Esophagus muscularis mucosa (tissue), 4 donors: Measurements from ENCODE around the gene IPO4. TPM values are rescaled to one million over a fixed set of nuclear protein-coding genes. Genes with fewer than 3 reads are reported as not detected.
A peak's percentile ranks its signal among the peaks of the same experiment; 100 is the strongest.
"Not testable (repeated sequence)": the region's sequence is repeated elsewhere in the genome, so short reads cannot be mapped to it uniquely, and the experiment has no call there.

Experiments used
- DNase-seq: peaks from one replicate; pipeline ENCODE4 v3.0.0-alpha.2; 2017; ENCODE audit errors: extremely low spot score
- H3K27ac ChIP-seq, 4 donors: fragments of 200-600 bp; sonication (generic); replicated peaks in 1 of 4; 1 replicate in 3 of 4; 2 replicates in 1 of 4; pipeline ENCODE4 v1.5.1; 2016 to 2019; ENCODE audit warnings: mild to moderate bottlenecking in 1 of 4
- H3K27me3 ChIP-seq, 4 donors: fragments of 200-600 bp; sonication (generic); one replicate each; pipeline versions ENCODE4 v1.5.1 to v1.6.0; 2016 to 2019
- H3K36me3 ChIP-seq, 4 donors: fragments of 200-600 bp; sonication (generic); one replicate each; pipeline ENCODE4 v1.5.1; 2016 to 2019
- H3K4me1 ChIP-seq, 4 donors: fragments of 200-600 bp; sonication (generic); one replicate each; pipeline ENCODE4 v1.5.1; 2016 to 2019
- H3K4me3 ChIP-seq, 4 donors: fragments of 200-600 bp; sonication (generic); 1 replicate in 2 of 4; 2 replicates in 2 of 4; pipeline ENCODE4 v1.5.1; 2016 to 2019; ENCODE audit warnings: mild to moderate bottlenecking in 4 of 4, moderate library complexity in 1 of 4
- H3K9me3 ChIP-seq, 4 donors: fragments of 200-600 bp; sonication (generic); 1 replicate in 3 of 4; 2 replicates in 1 of 4; pipeline ENCODE4 v1.5.1; 2016 to 2019
- EP300 ChIP-seq: sonication (generic); formaldehyde crosslinking; IDR thresholded peaks from one replicate; pipeline ENCODE4 v1.6.1; 2017; ENCODE audit warnings: antibody characterized with exemption
- POLR2A ChIP-seq: fragments of 450-650 bp; IDR thresholded peaks from one replicate; pipeline ENCODE4 v1.6.1; 2017; ENCODE audit warnings: antibody characterized with exemption, moderate library complexity, mild to moderate bottlenecking, low read depth
- POLR2AphosphoS5 ChIP-seq, 2 donors: sonication (generic); formaldehyde crosslinking; IDR thresholded peaks; one replicate each; pipeline ENCODE4 v1.6.1; 2017; ENCODE audit warnings: antibody characterized with exemption in 2 of 2
- WGBS: methylation state at CpG from one replicate; pipeline ENCODE4 v1.1.5; 2018; 5-methylcytosine and 5-hydroxymethylcytosine counted together
- intact Hi-C: fragments of 100-400 bp; cut with DNase I; formaldehyde crosslinking; loops from one replicate; pipeline ENCODE4 v1.15.1; 2023
- total RNA-seq, 4 donors: library from RNA; depleted of rRNA; stranded (reverse); fragments of >200 nt; gene quantifications; one replicate each; pipeline versions ENCODE4 v1.1.0 to v1.2.1, GENCODE V29; 2016
- TF ChIP-seq, protein P1 (sequence below), 3 experiments: fragments of 200-600 bp in 2 of 3; fragments of 450-650 bp in 1 of 3; sonication (generic) in 2 of 3; IDR thresholded peaks; one replicate each; pipeline ENCODE4 v1.5.1; 2017 to 2019; ENCODE audit warnings: antibody characterized with exemption in 3 of 3, mild to moderate bottlenecking in 2 of 3, moderate library complexity in 1 of 3

IPO4 gene
- total RNA-seq, 4 donors from 2014 or later, result 12.9 to 41.6 (median 25.2) TPM

DNA sequence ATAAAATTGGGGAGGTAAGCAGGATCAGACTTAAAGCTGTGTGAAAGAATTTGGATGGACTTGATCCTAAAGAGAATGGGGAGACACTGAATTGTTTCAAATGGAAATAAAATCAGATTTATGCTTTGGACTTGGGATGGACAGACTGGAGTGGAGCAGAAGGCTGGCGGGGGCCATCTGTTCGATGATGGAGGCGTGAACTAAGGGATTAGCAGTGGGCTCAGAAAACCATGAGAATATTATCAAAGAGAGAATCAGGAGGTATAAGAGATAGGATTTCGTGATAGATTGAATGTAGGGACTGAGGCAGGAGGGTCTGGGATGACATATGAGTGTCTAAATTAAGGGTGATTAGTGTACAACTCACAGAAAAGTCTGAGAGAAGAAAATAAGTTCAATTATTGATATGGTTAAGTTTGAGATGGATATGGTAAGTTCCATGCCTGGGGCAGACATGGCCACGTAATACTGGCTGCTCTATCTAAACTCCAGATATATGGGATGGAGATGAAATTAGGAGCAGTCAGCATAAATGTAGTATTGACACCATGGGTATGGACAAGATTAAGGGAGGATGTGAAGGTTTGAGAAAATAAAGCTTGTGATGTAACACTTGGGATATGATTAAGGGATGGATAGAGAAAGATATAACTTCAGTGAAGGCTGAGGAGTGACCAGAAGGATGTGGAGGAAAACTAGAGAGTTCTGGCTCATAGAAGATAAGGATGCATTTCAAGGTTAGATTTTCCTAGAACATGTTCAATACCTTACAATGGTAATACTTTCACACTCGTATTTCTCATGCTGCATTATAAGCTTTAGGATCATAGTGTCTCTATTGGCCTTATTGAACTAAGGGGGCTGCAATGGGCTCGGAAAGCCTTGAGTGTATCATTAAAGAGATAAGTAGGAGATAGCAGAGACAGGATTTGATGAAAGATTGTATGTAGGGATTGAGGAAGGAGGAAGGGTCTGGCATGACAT lies 15.8 kb upstream of the IPO4 start:
- Histone ChIP-seq H3K27me3 (no peaks in the 10 kb centered on the region), H3K9me3 (no peaks in the 10 kb centered on the region), H3K27ac (no peak overlapping the region), H3K4me3 (no peak overlapping the region), H3K36me3 (peaks cover 10 to 91% (median 48%) of the 10 kb centered on the region in 4 donors), H3K4me1 (no peaks in the 10 kb centered on the region)
- 92% methylated on average over 7 of the region's 7 CpGs for WGBS
- DNase-seq, result no peak
- intact Hi-C loops, result no loop called here
- no peak for TF ChIP-seq POLR2A
- no peak for TF ChIP-seq POLR2AphosphoS5 (IDR thresholded peaks at IDR 0.05)
- no peak for TF ChIP-seq EP300
- TF ChIP-seq, protein P1, sequence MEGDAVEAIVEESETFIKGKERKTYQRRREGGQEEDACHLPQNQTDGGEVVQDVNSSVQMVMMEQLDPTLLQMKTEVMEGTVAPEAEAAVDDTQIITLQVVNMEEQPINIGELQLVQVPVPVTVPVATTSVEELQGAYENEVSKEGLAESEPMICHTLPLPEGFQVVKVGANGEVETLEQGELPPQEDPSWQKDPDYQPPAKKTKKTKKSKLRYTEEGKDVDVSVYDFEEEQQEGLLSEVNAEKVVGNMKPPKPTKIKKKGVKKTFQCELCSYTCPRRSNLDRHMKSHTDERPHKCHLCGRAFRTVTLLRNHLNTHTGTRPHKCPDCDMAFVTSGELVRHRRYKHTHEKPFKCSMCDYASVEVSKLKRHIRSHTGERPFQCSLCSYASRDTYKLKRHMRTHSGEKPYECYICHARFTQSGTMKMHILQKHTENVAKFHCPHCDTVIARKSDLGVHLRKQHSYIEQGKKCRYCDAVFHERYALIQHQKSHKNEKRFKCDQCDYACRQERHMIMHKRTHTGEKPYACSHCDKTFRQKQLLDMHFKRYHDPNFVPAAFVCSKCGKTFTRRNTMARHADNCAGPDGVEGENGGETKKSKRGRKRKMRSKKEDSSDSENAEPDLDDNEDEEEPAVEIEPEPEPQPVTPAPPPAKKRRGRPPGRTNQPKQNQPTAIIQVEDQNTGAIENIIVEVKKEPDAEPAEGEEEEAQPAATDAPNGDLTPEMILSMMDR (IDR thresholded peaks at IDR 0.05), result no peak

DNA sequence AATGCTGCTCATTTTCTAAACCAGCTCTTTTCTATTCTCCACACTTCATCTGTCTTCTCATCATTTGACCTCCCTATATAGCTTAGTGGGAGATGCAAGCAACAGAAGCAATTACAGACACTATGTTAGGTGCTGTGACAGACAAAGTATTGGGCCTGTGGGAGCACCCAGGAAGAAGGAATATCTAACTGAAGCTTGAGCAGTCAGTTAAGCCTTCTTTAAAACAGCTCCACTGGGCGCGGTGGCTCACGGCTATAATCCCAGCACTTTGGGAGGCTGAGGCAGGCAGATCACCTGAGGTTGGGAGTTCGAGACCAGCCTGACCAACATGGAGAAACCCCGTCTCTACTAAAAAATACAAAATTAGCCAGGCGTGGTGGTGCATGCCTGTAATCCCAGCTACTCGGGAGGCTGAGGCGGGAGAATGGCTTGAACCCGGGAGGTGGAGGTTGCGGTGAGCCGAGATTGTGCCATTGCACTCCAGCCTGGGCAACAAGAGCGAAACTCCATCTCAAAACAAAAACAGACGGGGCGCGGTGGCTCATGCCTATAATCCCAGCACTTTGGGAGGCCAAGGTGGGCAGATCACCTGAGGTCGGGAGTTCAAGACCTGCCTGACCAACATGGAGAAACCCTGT lies 14.8 kb upstream of the IPO4 start:
- WGBS, result 95% methylated on average over 16 of the region's 16 CpGs
- DNase-seq, result not testable (repeated sequence)

DNA sequence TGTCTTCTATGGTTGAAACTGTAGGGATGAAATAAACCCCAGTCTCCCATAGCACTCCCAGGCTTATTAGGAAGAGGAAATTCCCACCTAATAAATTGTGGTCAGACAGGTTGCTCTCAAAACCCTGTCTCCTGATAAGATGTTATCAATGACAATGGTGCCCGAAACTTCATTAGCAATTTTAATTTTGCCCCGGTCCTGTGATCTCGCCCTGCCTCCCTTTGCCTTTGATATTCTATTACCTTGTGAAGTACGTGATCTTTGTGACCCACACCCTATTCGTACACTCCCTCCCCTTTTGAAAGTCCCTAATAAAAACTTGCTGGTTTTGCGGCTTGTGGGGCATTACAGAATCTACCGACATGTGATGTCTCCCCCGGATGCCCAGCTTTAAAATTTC lies 13.9 kb upstream of the IPO4 start:
- H3K9me3 ChIP-seq, intact Hi-C loops, H3K27ac ChIP-seq, H3K27me3 ChIP-seq, DNase-seq, H3K4me3 ChIP-seq: not testable (repeated sequence)
- H3K4me1 ChIP-seq, result peaks cover 7 to 15% (median 12%) of the 10 kb centered on the region in 4 donors
- H3K36me3 ChIP-seq, result peaks cover 6 to 72% (median 33%) of the 10 kb centered on the region in 4 donors
- WGBS, result 90% methylated on average over 8 of the region's 8 CpGs

More for the DNA sequence above, 14.8 kb upstream of the IPO4 start:
- H3K4me3 ChIP-seq, H3K27ac ChIP-seq, H3K27me3 ChIP-seq, H3K9me3 ChIP-seq, H3K4me1 ChIP-seq, intact Hi-C loops: not testable (repeated sequence)
- H3K36me3 ChIP-seq, result peaks cover 6 to 80% (median 37%) of the 10 kb centered on the region in 4 donors

DNA sequence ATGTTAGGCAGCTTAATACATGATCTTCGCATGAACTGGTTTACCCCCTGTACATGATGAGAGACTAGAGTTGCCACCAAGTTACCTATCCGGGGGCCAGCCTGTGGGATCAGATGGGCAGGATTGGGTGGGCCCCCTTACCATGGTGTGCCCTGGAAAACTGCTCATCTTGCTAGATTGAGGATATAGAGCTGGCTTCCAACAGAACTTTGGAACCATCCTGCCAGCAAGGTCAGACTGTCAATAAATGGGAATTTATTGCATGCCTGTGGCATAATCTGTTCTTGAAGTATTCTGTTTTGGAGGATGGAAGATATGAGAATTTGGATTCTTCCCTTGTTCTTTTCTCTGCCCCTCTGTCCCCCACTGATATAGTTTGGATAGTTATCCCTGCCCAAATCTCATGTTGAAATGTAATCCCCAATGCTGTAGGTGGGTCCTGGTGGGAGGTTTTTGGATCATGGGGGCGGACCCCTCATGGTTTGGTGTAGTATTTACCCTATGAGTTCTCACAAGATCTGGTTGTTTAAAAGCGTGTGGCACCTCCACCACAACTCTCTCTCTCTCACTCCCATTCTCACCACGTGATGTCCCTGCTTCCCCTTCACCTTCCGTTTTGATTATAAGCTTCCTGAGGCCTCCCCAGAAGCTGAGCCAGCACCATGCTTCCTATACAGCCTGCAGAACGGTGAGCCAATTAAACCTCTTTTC lies 10.4 kb upstream of the IPO4 start:
- intact Hi-C loops, result no loop called here
- H3K4me3 ChIP-seq, result no peak overlapping the region
- no peak for DNase-seq
- TF ChIP-seq EP300 (no peak), POLR2AphosphoS5 (IDR thresholded peaks at IDR 0.05) (no peak), POLR2A (no peak)
- TF ChIP-seq, protein P1 (IDR thresholded peaks at IDR 0.05), result no peak
- peaks cover 31 to 43% (median 37%) of the 10 kb centered on the region in 4 donors for H3K4me1 ChIP-seq
- no peaks in the 10 kb centered on the region for H3K9me3 ChIP-seq
- H3K36me3 ChIP-seq, result peaks cover 0 to 39% (median 13%) of the 10 kb centered on the region in 4 donors
- H3K27me3 ChIP-seq, result no peaks in the 10 kb centered on the region
- no peak overlapping the region for H3K27ac ChIP-seq
- WGBS, result 80% methylated on average over 7 of the region's 7 CpGs

DNA sequence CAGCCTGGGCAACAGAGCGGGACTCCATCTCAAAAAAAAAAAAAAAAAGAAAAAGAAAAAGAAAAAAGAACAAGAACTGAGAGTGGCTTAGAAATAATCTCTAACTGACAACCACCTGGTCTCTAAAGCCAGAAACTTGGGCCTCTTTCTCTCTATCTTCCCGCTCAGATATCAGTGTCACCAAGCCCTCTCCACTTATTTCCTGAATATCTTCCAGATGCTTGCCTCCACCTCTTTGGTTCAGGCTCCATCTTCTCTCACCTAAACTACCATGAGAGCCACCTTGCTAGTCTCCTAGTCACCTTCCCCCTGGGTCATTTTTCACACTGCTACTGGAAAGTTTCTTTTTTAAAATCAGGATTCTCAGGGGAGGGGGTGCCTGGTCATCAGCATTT lies 8.4 kb upstream of the IPO4 start:
- peak overlapping the region in 2 of 4 donors; percentile 84 to 85 for H3K4me3 ChIP-seq
- H3K27ac ChIP-seq, result no peak overlapping the region
- peaks cover 11 to 33% (median 23%) of the 10 kb centered on the region in 4 donors for H3K36me3 ChIP-seq
- H3K27me3 ChIP-seq, result no peaks in the 10 kb centered on the region
- no peak for DNase-seq
- 85% methylated on average over 2 of the region's 2 CpGs for WGBS
- TF ChIP-seq, protein P1 (IDR thresholded peaks at IDR 0.05), result no peak
- TF ChIP-seq EP300 (no peak), POLR2AphosphoS5 (IDR thresholded peaks at IDR 0.05) (no peak), POLR2A (no peak)
- intact Hi-C loops, result no loop called here
- no peaks in the 10 kb centered on the region for H3K9me3 ChIP-seq
- peaks cover 32 to 57% (median 45%) of the 10 kb centered on the region in 4 donors for H3K4me1 ChIP-seq
